Stimulated activated CD4-positive, alpha-beta T cell treated with anti-CD3 and anti-CD28 coated beads, Interleukin-15, amount 100 ng/mL, for 1 hour (primary cell): ENCODE data around the gene PI4K2A.
"Not testable (repeated sequence)": the region's sequence is repeated elsewhere in the genome, so short reads cannot be mapped to it uniquely, and the experiment has no call there.

Source experiments
- DNase-seq, 2 donors: peaks; one replicate each; pipeline ENCODE4 v3.0.0-alpha.2; 2020; ENCODE audit warnings: low read depth in 1 of 2, low spot score in 1 of 2

Gene PI4K2A

GRCh38 chr10:97631098-97631497, 9.4 kb upstream of the PI4K2A start:
- DNase-seq, result no peak

- DNase-seq, result peak; percentile 80
Observed at GRCh38 chr10:97632949-97633884, 7.3 kb upstream of the PI4K2A start, which contains the start of gene MORN4. Gene MORN4, minus strand, starts transcription at chr10:97633500. Its CDS starts 13,847 bp downstream, at chr10:97619653.

- no peak for DNase-seq
Observed at GRCh38 chr10:97633921-97634320, 6.5 kb upstream of the PI4K2A start.

GRCh38 chr10:97635577-97635976, 4.9 kb upstream of the PI4K2A start:
- DNase-seq, result no peak

GRCh38 chr10:97639090-97639489, 1.4 kb upstream of the PI4K2A start:
- DNase-seq, result not testable (repeated sequence)

- no peak for DNase-seq
Observed at GRCh38 chr10:97640868-97641811, 669 bp downstream of the PI4K2A start.

GRCh38 chr10:97642471-97643159, 2.1 kb downstream of the PI4K2A start:
- DNase-seq, result not testable (repeated sequence)

GRCh38 chr10:97643441-97643985, 3.0 kb downstream of the PI4K2A start:
- DNase-seq, result no peak

- no peak for DNase-seq
Observed at GRCh38 chr10:97644936-97645335, 4.5 kb downstream of the PI4K2A start.

GRCh38 chr10:97647556-97647955, 7.1 kb downstream of the PI4K2A start:
- no peak for DNase-seq

GRCh38 chr10:97648562-97649404, 8.3 kb downstream of the PI4K2A start:
- no peak for DNase-seq

GRCh38 chr10:97649405-97649750, 8.9 kb downstream of the PI4K2A start:
- DNase-seq, result not testable (repeated sequence)

- DNase-seq, result no peak
Observed at GRCh38 chr10:97650726-97651125, 10.3 kb downstream of the PI4K2A start.

GRCh38 chr10:97651773-97652172, 11.3 kb downstream of the PI4K2A start:
- no peak for DNase-seq

- DNase-seq, result no peak
Observed at GRCh38 chr10:97656777-97657176, 16.3 kb downstream of the PI4K2A start.

- DNase-seq, result no peak
Observed at GRCh38 chr10:97659589-97659988, 19.1 kb downstream of the PI4K2A start.

- DNase-seq, result no peak
Observed at GRCh38 chr10:97664282-97664850, 23.9 kb downstream of the PI4K2A start.

- no peak for DNase-seq
Observed at GRCh38 chr10:97666992-97667391, 26.5 kb downstream of the PI4K2A start.

- DNase-seq, result no peak
Observed at GRCh38 chr10:97667463-97667862, 27.0 kb downstream of the PI4K2A start.

- no peak for DNase-seq
Observed at GRCh38 chr10:97669571-97669970, 29.1 kb downstream of the PI4K2A start.
